Measurements from ENCODE around the gene FOXA3.

Gene FOXA3

DNA sequence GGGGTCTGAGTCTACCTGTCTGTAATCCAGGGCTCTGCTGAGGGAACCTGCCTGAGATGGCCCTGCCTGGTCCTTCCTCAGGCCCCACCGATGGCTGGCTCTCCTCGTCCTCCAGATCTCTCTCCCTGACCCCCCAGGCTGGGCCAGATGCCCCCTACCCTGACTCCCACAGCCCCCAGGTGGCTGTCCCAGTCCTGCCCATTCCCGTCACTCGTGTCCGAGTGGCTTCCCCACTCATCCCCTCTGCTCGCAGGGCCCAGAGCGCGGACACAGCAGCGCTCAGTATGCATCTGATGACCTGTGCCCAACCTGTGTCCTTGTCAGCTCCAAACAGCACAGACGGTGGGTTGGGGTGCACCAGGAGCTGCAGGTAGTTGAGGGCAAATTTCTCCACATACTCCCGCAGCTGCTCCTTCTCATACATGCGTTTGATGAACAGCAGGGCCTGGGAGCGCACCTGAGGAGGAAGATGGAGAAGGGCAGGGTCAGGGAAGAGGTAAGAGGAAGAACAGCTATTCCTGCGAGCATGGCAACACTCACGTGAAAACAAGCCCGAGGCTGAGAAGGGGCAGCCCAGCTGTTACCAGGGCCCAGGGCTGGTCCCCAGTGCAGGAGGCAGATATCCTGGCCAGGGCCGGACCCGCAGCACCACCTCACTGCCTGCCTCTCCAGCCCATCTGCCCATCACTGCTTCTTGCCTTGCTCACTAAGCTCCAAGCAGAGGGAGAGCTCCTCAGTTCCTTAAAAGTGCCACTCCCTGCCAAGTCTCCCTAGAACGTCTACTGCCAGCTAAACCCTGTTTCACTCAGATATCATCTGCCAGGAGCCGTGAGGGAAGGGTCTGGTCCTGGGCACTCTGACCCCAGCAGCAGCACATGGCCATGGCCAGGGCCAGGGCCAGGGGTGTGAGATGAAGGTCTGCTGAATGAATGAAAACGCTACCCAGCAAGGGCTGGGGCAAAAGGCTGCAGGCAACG lies 37.9 kb upstream of the FOXA3 start:
- no peaks in the 10 kb centered on the region for H3K9me3 ChIP-seq (ENCODE audit: severe bottlenecking)
- DNase-seq = no peak
- H3K27ac ChIP-seq = no peak overlapping the region
- TF ChIP-seq CTCF (IDR thresholded peaks at IDR 0.05; ENCODE audit: low read depth, low read length) = no peak
- no peaks in the 10 kb centered on the region for H3K27me3 ChIP-seq (ENCODE audit: insufficient read depth, low read depth, severe bottlenecking)
- peaks cover 80% of the 10 kb centered on the region for H3K36me3 ChIP-seq
- H3K4me3 ChIP-seq (ENCODE audit: low read depth, low read length) = no peak overlapping the region

DNA sequence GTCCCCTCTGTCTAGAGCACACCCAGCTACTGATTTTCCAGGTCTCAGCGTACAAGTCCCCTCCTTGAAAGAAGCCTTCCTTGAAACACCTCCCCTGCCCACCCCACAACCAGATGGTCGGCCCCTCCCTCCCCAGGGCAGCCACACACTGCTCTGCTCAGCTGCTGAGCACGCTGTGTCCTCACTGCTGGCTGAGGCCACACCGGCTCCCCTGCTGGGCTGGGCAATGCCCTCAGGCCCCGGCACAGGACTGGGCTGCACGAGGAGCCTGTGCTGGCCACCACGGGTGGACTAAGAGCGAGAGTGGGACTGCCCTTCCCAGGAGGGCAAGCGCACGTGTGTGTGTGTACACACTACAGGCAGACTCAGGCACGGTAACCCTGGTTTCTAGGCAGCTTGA lies 37.2 kb upstream of the FOXA3 start:
- peak; percentile 75 for DNase-seq
- H3K4me3 ChIP-seq (ENCODE audit: low read depth, low read length) = no peak overlapping the region
- TF ChIP-seq CTCF (IDR thresholded peaks at IDR 0.05; ENCODE audit: low read depth, low read length) = no peak
- H3K27me3 ChIP-seq (ENCODE audit: insufficient read depth, low read depth, severe bottlenecking) = no peaks in the 10 kb centered on the region
- peaks cover 77% of the 10 kb centered on the region for H3K36me3 ChIP-seq
- H3K9me3 ChIP-seq (ENCODE audit: severe bottlenecking) = no peaks in the 10 kb centered on the region
- peak overlapping the region; percentile 56 for H3K27ac ChIP-seq

GRCh38 chr19:45827459-45828093 lies 36.5 kb upstream of the FOXA3 start:
- no peak overlapping the region; the same call in 1 of the 2 replicates for H3K27ac ChIP-seq
- H3K27me3 ChIP-seq (ENCODE audit: insufficient read depth, low read depth, severe bottlenecking) = no peaks in the 10 kb centered on the region
- DNase-seq = no peak
- peaks cover 81% of the 10 kb centered on the region for H3K36me3 ChIP-seq
- no peak overlapping the region for H3K4me3 ChIP-seq (ENCODE audit: low read depth, low read length)
- no peak for TF ChIP-seq CTCF (IDR thresholded peaks at IDR 0.05; ENCODE audit: low read depth, low read length)
- no peaks in the 10 kb centered on the region for H3K9me3 ChIP-seq (ENCODE audit: severe bottlenecking)

- no peak for TF ChIP-seq CTCF (IDR thresholded peaks at IDR 0.05; ENCODE audit: low read depth, low read length)
- no peak for DNase-seq
- Histone ChIP-seq H3K27ac (no peak overlapping the region), H3K27me3 (ENCODE audit: insufficient read depth, low read depth, severe bottlenecking) (no peaks in the 10 kb centered on the region), H3K4me3 (ENCODE audit: low read depth, low read length) (no peak overlapping the region), H3K9me3 (ENCODE audit: severe bottlenecking) (no peaks in the 10 kb centered on the region), H3K36me3 (peaks cover 76% of the 10 kb centered on the region)
Observed at GRCh38 chr19:45828523-45828922, 35.6 kb upstream of the FOXA3 start.

- no peak for TF ChIP-seq CTCF (IDR thresholded peaks at IDR 0.05; ENCODE audit: low read depth, low read length)
- Histone ChIP-seq H3K36me3 (peaks cover 79% of the 10 kb centered on the region), H3K9me3 (ENCODE audit: severe bottlenecking) (no peaks in the 10 kb centered on the region)
Observed at GRCh38 chr19:45828945-45829344, 35.2 kb upstream of the FOXA3 start.

More at GRCh38 chr19:45828945-45829344, 35.2 kb upstream of the FOXA3 start:
- no peaks in the 10 kb centered on the region for H3K27me3 ChIP-seq (ENCODE audit: insufficient read depth, low read depth, severe bottlenecking)
- H3K27ac ChIP-seq = no peak overlapping the region
- no peak for DNase-seq
- no peak overlapping the region for H3K4me3 ChIP-seq (ENCODE audit: low read depth, low read length)
